Stimulated activated CD8-positive, alpha-beta memory T cell treated with anti-CD3 and anti-CD28 coated beads, Interleukin-7, amount 100 ng/mL, for 4 hours (primary cell): ENCODE measurements around the gene COQ5.

Source experiments
- DNase-seq, 2 donors: peaks; one replicate each; pipeline ENCODE4 v3.0.0-alpha.2; 2020; ENCODE audit warnings: low read depth in 2 of 2

The COQ5 gene

GRCh38 chr12:120483621-120484020 lies 45.3 kb downstream of the COQ5 start:
- DNase-seq: no peak

DNA sequence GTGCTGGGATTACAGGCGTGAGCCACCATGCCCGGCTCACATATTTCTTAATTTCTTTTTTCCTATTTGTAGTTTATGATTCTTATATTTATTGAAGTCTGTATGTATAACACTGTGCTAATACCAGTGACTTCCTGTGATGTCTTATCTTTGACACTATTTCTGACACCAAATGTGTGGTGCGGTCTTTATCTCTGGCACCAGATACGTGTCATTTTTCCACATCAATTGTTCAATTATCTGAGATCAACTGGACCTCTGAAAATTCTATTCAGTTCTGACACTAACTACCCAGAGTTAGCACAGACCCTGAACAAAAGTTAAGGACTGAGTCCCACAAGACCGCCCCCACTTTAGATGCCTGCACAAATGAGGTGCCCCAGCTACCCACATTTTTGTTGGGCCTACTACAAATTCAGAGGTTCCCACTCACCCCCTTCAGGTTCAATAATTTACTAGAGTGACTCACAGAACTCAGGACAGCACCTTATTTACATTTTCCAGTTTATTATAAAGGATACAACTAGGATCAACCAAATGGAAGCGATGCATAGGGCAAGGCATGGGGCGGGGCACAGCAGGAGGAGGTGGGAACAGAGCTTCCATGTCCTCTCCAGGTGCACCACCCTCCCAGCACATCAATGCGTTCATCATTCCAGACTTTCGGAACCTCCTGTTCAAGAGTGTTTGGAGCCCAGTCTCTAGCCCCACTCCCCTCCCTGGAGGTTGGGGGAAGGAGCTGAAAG lies 47.8 kb downstream of the COQ5 start:
- peak in 1 of 2 donors; percentile 5 for DNase-seq

GRCh38 chr12:120480211-120480610 lies 48.7 kb downstream of the COQ5 start:
- no peak for DNase-seq

- no peak for DNase-seq
Observed at GRCh38 chr12:120479458-120479857, 49.5 kb downstream of the COQ5 start.

DNA sequence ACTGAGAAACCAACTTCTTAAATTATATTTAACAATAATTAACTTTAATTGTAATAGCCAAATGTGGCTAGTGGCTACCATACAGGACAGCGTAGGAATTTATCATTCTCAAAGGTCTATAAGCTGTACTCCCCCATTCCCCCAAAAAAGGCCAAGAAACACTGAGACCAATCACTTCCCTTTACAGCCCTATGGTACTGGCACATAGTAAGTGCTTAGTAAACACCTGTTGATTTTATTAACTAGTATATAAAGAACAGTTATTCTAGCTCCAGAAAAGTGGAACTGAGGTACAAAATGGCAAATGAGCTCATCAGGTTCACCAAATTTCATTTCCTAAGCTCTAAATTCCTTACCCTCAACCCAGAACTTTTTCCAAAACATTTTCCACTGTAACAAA lies 53.3 kb downstream of the COQ5 start:
- no peak for DNase-seq

- no peak for DNase-seq
Observed at GRCh38 chr12:120474616-120474960, 54.4 kb downstream of the COQ5 start.

DNA sequence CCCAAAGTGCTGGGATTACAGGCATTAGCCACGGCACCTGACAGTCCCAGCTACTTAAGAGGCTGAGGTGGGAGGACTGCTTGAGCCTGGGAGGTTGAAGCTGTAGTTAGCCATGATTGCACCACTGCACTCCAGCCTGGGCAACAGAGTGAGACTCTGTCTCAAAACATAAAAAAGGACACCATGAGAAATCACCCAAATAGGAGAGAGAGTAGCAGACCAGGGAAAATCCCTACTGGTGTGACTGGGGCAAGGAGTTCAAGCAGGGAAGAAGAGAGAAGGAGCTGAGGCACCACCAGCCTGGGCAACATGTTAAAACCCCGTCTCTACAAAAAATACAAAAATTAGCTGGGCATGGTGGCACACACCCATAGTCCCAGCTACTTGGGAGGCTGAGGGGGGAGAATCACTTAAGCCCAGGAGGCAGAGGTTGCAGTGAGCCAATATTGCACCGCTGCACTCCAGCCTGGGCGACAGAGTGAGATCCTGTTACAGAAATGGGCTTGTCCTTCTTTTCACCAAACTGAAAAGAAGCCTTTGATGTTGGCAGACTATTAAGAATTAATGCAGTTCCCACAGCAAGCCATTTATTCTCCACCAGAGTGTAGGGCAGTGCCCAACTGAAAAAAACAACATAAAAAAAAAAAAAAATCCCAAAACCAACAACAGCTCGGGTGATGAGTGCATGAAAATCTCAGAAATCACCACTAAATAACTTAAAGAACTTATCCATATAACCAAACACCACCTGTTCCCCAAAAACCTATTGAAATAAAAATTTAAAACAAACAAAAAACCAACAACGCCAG lies 54.9 kb downstream of the COQ5 start:
- no peak for DNase-seq

- no peak for DNase-seq
Observed at GRCh38 chr12:120472521-120472920, 56.4 kb downstream of the COQ5 start.

GRCh38 chr12:120470150-120470784 lies 58.7 kb downstream of the COQ5 start:
- DNase-seq: no peak

- peak; percentile 93 to 96 for DNase-seq
Observed at GRCh38 chr12:120469450-120470149, 59.4 kb downstream of the COQ5 start, which contains the start of gene SRSF9. SRSF9 (minus strand) TSS chr12:120469748; CDS start chr12:120469609, 139 bp downstream.

DNA sequence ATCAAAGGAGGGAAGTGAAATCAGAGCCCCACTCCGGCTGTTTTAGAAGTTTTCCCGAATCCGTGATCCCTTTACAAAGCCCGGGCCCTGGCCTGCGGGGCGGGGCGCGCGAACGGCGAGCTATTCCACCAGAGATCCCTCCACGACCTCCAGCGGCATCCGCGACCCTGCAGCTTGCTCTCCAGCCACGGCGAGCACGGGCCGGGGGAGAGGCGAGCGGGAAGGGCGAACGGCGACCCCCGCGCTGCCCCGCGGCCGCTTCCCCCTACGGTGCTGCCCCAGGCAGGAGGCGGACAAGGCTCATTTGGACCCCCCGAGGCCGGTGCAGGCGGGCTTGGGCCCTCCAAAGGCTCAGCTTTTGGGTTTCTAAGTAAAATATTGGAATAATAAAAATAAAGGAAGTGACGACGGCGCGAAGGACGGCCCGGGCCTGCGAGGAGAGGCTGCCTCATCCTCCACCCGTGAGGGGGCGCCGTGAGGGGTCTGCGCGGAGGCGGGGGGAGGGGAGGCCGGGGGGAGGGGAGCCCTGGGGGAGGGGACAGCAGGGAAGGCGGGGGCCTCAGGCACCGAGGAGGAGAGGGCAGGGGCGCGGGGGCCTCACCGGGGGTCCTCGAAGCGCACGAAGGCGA lies 60.0 kb downstream of the COQ5 start:
- DNase-seq: peak; percentile 28 to 53

DNA sequence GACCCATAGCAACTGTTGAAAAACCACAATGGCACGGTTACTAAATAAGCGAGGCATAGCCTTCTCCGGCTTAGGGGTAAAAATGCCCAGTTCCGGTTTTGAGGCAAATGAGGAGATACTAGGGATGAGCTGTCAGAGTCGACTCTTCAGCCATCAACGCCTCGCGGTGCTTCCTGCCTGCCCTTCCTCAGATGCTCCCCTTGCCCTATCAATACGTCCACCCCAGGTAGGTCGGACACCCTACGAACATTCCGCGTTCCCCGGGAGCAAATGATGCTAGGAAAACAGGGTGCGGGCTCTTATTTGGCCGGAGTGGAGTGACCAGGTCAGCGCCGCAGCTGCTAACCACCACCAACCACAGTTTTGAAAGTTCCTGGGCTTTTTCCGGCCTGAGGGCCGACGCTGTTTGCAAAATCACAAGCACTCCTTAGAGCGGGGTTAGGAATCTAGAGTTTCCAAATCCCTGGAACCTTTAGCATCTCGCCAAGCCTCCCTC lies 60.6 kb downstream of the COQ5 start:
- DNase-seq: peak in 1 of 2 donors; percentile 0

DNA sequence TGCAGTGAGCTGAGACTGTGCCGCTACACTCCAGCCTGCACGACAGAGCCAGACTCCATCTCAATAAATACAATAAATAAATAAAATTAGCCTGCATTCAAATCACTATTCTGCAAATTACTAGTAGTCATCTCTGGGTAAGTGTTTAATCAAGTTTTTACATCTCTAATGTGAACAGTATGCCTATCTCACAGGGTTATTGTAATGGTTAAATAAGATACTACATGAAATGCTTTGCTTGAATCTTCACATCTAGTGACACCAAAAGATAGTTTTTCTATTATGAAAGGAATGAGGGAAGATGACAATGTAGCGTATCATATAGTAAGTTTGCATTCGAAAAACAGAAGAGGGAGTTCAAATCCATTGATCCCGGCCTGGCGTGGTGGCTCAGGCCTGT lies 61.5 kb downstream of the COQ5 start:
- no peak for DNase-seq

DNA sequence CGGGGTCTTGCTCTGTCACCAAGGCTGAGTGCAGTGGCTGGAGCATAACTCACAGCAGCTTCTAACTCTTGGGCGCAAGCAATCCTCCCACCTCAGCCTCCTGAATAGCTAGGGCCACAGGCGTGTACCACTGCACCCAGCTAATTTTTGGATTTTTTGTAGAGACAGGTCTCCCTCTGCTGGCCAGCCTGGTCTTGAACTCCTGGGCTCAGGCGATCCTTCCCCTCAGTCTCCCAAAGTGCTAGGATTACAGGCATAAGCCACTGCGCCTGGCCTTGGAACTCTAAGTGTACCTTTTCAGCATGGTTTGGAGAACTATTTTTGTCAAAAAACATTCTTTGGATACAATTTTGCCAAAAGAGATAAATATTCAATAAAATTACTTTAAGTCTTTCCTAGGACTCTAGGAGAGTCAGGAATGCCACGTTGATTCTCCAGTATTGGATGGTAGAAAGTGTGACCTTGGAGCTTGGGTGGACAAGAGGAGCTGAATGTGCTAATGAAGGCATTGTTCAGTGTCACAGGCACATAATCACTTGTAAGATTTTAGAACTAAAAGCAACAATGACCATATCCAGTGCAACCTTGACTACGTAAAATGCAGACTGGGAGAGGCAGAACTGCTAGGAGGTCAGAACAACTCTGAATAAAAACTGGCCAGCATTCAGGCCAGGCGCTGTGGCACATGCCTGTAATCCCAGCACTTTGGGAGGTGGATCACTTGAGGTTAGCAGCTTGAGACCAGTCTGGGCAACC lies 62.2 kb downstream of the COQ5 start:
- peak in 1 of 2 donors; percentile 30 for DNase-seq

- DNase-seq: no peak
Observed at GRCh38 chr12:120465756-120466155, 63.2 kb downstream of the COQ5 start.

DNA sequence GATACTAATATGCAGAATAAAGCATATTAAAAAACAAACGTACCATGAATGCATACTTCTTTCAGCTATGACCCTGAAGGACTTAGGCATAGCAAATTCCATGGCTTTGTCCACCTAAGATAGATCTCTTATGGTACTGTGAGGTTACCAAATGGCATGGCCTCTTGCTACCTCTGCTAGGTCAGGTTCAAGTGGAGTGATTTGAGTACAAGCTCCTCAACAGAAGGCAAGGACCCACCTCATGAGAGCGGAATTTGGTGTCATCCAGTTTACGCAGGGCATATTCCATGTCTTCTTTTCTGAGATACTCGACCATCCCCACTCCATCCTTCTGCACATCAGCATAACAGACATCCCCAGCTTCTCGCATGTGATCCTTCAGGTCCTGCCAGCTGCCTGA lies 65.2 kb downstream of the COQ5 start:
- no peak for DNase-seq

- DNase-seq: no peak
Observed at GRCh38 chr12:120462099-120462640, 66.8 kb downstream of the COQ5 start.

- DNase-seq: no peak
Observed at GRCh38 chr12:120460157-120460556, 68.8 kb downstream of the COQ5 start.

DNA sequence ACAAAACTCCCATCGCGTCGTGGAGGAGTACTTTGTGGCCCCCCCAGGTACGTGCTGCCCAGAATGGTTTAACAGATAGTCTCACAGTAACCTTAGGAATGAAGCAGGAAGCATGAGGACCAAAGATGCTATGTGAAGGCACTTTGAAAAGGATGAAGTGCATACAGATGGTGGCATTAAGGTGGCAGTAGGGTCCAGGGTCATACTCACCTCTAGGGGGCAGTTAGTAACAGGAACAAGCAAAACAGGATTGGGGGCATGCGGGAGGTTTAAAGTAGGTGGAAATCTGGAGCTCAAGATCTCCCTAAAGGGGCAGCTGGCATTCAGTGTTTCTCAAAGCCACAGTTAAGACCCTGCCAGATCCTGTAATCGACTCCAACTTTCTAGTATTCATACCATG lies 71.8 kb downstream of the COQ5 start:
- no peak for DNase-seq

DNA sequence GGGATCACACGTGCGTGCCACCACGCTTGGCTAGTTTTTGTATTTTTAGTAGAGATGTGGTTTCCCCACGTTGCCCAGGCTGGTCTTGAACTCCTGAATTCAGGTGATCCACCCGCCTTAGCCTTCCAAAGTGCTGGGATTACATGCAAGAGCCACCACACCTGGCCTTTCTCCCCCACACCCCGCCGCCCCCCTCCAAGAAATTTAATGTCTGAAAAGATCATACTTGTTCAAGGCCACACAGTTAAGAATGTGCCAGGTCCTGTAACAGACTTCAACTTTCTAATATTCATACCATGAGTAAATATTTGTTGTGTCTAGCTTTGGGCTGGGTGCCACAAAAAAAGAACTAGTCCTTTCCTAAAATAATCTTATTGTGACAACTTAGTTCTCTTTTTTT lies 73.7 kb downstream of the COQ5 start:
- no peak for DNase-seq
